Vagina (tissue), 2 donors: Measurements from ENCODE around the gene PSRC1.

Experiments used
- CTCF ChIP-seq, 3 experiments: fragments of 450-650 bp in 2 of 3; fragments of 200-600 bp in 1 of 3; sonication (generic) in 1 of 3; IDR thresholded peaks; one replicate each; pipeline ENCODE4 v1.5.1; 2017 to 2019; ENCODE audit warnings: antibody characterized with exemption in 3 of 3, mild to moderate bottlenecking in 2 of 3, moderate library complexity in 2 of 3
- POLR2A ChIP-seq, 2 donors: fragments of 450-650 bp; IDR thresholded peaks; one replicate each; pipeline ENCODE4 v1.6.1; 2017; ENCODE audit warnings: antibody characterized with exemption in 2 of 2, mild to moderate bottlenecking in 2 of 2, moderate library complexity in 2 of 2
- POLR2AphosphoS5 ChIP-seq, 2 donors: sonication (generic); formaldehyde crosslinking; IDR thresholded peaks; one replicate each; pipeline ENCODE4 v1.9.0; 2017; ENCODE audit warnings: antibody characterized with exemption in 2 of 2, mild to moderate bottlenecking in 2 of 2, low read depth in 1 of 2; ENCODE audit not compliant: insufficient read depth in 1 of 2

GRCh38 chr1:109262231-109263055, 20.5 kb downstream of the PSRC1 start:
- no peak for TF ChIP-seq CTCF (IDR thresholded peaks at IDR 0.05)
- no peak for TF ChIP-seq POLR2A (IDR thresholded peaks at IDR 0.05)
- TF ChIP-seq POLR2AphosphoS5 (IDR thresholded peaks at IDR 0.05; ENCODE audit: insufficient read depth in 1 of 2, low read depth in 1 of 2), result no peak
